ENCODE measurements around the gene IL3RA.

DNA sequence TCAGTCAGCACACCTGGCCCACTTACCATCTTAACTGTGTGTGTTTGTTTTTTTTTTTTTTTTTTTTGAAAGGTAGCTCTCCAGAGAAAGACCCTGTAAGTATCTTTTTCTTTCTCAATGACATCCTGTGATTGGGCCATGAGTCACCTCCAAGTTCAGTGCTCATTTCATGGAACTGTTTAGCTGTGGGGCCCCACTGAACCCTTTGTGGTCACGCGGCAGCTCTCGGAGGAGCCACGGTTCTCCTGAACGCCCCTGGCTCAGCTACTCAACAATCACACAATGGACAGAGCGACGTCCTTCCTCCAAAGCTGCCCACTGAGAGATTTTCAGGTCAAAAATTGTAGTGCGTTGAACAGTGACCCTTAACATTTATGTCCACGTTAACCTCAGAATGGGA is 14.2 kb upstream of the IL3RA start:
- TF ChIP-seq, protein P1, sequence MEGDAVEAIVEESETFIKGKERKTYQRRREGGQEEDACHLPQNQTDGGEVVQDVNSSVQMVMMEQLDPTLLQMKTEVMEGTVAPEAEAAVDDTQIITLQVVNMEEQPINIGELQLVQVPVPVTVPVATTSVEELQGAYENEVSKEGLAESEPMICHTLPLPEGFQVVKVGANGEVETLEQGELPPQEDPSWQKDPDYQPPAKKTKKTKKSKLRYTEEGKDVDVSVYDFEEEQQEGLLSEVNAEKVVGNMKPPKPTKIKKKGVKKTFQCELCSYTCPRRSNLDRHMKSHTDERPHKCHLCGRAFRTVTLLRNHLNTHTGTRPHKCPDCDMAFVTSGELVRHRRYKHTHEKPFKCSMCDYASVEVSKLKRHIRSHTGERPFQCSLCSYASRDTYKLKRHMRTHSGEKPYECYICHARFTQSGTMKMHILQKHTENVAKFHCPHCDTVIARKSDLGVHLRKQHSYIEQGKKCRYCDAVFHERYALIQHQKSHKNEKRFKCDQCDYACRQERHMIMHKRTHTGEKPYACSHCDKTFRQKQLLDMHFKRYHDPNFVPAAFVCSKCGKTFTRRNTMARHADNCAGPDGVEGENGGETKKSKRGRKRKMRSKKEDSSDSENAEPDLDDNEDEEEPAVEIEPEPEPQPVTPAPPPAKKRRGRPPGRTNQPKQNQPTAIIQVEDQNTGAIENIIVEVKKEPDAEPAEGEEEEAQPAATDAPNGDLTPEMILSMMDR (IDR thresholded peaks at IDR 0.05), result no peak
- no peak for TF ChIP-seq POLR2A (IDR thresholded peaks at IDR 0.05)
